Small intestine (tissue), 7 donors: ENCODE data around the gene PCSK6. TPM values are rescaled to one million over a fixed set of nuclear protein-coding genes. Genes with fewer than 3 reads are reported as not detected.

Source experiments
- DNase-seq, 2 donors: peaks; one replicate each; pipeline versions ENCODE4 v3.0.0 to v3.0.0-alpha.2; 2013
- FAIRE-seq: peaks from 2 replicates; lab custom pipeline; 2012; peaks lifted over from hg19 to GRCh38; lab: Jason Lieb, UNC
- H3K27ac ChIP-seq, 3 donors: one replicate each; pipeline ENCODE4 v1.5.1; 2013; ENCODE audit warnings: low read length in 2 of 3, mild to moderate bottlenecking in 2 of 3, control low read depth in 1 of 3, inconsistent platforms in 1 of 3, low read depth in 1 of 3, moderate library complexity in 1 of 3
- H3K27me3 ChIP-seq, 3 donors: one replicate each; pipeline ENCODE4 v1.6.1; 2013; ENCODE audit warnings: low read length in 3 of 3, inconsistent platforms in 1 of 3; ENCODE audit not compliant: control insufficient read depth in 3 of 3, insufficient read depth in 3 of 3
- H3K36me3 ChIP-seq, 3 donors: one replicate each; pipeline ENCODE4 v1.6.1; 2013; ENCODE audit warnings: low read length in 3 of 3, inconsistent platforms in 1 of 3, low read depth in 1 of 3, mild to moderate bottlenecking in 1 of 3, moderate library complexity in 1 of 3; ENCODE audit not compliant: control insufficient read depth in 3 of 3, insufficient read depth in 2 of 3
- H3K4me1 ChIP-seq, 3 donors: one replicate each; pipeline ENCODE4 v1.6.1; 2013; ENCODE audit warnings: low read length in 2 of 3, inconsistent platforms in 1 of 3, low read depth in 1 of 3, mild to moderate bottlenecking in 1 of 3, moderate library complexity in 1 of 3; ENCODE audit not compliant: control insufficient read depth in 3 of 3, insufficient read depth in 2 of 3
- H3K4me3 ChIP-seq, 3 donors: one replicate each; pipeline ENCODE4 v1.5.1; 2013; ENCODE audit warnings: low read length in 3 of 3, control low read depth in 1 of 3, inconsistent platforms in 1 of 3, low read depth in 1 of 3, mild to moderate bottlenecking in 1 of 3, moderate library complexity in 1 of 3
- H3K9me3 ChIP-seq, 2 donors: one replicate each; pipeline ENCODE4 v1.6.1; 2013; ENCODE audit warnings: low read depth in 1 of 2, low read length in 1 of 2; ENCODE audit not compliant: control insufficient read depth in 2 of 2, insufficient read depth in 1 of 2
- WGBS, 3 donors: extraction: QIAGEN DNeasy Blood & Tissue Kit; methylation state at CpG; one replicate each; pipeline ENCODE4 v1.1.7; 2013; 5-methylcytosine and 5-hydroxymethylcytosine counted together
- polyA plus RNA-seq, 4 donors: library from polyadenylated mRNA; stranded (reverse) in 3 of 4; unstranded in 1 of 4; fragments of 200-250 nt in 3 of 4; fragments of 120-200 nt in 1 of 4; gene quantifications; one replicate each; pipeline versions ENCODE4 v1.2.1 to v1.2.3, GENCODE V29; 2013
- donor health status: healthy with polysubstance abuse.
- donor health status: control.
- donor health status: control.
- donor health status: Bipolar disorder and iron deficiency.
- donor health status: healthy.

PCSK6 gene
- polyA plus RNA-seq, 4 donors = 0.67 to 26.2 (median 6.5) TPM

DNA sequence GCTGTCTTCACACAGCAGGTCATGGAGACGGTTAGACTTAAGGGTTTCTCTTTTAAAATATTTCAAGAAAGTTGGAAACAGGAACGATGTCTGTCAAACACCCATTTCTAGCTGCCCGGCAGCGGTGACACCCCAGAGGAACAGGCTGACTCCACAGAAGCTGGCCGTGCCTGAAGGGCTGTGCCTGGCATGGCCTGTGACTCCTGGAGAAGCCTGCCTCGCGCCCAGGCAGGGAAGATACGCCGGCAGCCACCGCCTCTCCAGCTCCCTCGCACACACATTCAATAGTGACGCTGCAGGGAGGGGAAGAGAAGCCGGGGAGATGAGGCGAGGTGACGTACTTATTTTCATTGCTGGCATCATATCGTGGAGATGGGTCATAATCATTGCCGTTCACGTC is 59.9 kb downstream of the PCSK6 start:
- no peaks in the 10 kb centered on the region for H3K27me3 ChIP-seq
- H3K4me1 ChIP-seq = no peaks in the 10 kb centered on the region
- no peak for FAIRE-seq
- 91 to 94% (median 92%) methylated on average over 18 of the region's 18 CpGs for WGBS, 3 donors
- DNase-seq = no peak
- no peaks in the 10 kb centered on the region for H3K9me3 ChIP-seq
- no peak overlapping the region for H3K4me3 ChIP-seq
- no peak overlapping the region for H3K27ac ChIP-seq
- H3K36me3 ChIP-seq = peaks cover 0 to 37% (median 0%) of the 10 kb centered on the region in 3 donors

DNA sequence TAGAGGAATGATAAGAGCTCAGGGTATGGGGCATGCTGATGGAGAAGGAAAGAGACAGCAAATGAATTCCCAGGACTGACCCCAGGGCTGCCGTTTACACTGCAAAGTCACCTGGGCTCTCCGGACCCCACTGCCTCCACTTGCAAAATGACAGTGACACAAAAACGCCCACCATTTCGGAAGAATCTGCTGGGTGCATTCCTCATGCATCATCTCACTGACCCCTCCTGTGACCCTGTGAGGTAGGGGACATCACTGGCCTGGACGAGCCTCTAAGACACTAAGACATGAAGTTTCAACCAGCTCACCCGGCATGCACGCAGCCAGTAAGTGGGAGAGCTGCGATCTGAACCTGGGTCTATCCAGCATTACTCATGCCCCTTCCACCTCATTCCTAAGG is 60.3 kb downstream of the PCSK6 start:
- no peak overlapping the region for H3K27ac ChIP-seq
- H3K4me1 ChIP-seq = no peaks in the 10 kb centered on the region
- no peak for FAIRE-seq
- DNase-seq = no peak
- WGBS, 3 donors = 83 to 91% (median 88%) methylated on average over 8 of the region's 8 CpGs
- peaks cover 0 to 34% (median 0%) of the 10 kb centered on the region in 3 donors for H3K36me3 ChIP-seq
- H3K9me3 ChIP-seq = no peaks in the 10 kb centered on the region
- no peak overlapping the region for H3K4me3 ChIP-seq
- no peaks in the 10 kb centered on the region for H3K27me3 ChIP-seq

DNA sequence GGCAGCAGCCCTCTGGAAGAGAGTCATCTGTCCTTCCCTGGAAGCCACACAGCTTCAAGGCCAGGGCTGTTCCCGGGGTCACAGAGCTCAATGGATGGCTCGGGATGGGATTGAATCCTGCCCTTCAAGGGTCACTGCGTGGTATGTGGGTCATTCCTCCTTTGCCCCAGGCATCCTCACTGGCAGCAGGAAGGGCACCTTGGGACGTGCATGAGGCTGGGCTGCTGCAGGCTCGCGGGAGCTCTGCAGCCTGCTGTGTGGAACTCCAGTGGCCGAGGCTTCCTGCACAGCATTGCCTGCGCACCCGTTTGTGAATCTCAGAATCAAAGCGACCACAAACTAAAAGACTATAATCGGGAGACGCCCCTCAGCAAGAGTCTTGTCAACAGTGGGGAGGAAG is 60.7 kb downstream of the PCSK6 start:
- H3K27me3 ChIP-seq = no peaks in the 10 kb centered on the region
- no peak overlapping the region for H3K27ac ChIP-seq
- peaks cover 0 to 34% (median 0%) of the 10 kb centered on the region in 3 donors for H3K36me3 ChIP-seq
- FAIRE-seq (no peak), DNase-seq (no peak)
- H3K4me3 ChIP-seq = no peak overlapping the region
- 79 to 89% (median 81%) methylated on average over 12 of the region's 12 CpGs for WGBS, 3 donors
- no peaks in the 10 kb centered on the region for H3K9me3 ChIP-seq
- H3K4me1 ChIP-seq = no peaks in the 10 kb centered on the region

DNA sequence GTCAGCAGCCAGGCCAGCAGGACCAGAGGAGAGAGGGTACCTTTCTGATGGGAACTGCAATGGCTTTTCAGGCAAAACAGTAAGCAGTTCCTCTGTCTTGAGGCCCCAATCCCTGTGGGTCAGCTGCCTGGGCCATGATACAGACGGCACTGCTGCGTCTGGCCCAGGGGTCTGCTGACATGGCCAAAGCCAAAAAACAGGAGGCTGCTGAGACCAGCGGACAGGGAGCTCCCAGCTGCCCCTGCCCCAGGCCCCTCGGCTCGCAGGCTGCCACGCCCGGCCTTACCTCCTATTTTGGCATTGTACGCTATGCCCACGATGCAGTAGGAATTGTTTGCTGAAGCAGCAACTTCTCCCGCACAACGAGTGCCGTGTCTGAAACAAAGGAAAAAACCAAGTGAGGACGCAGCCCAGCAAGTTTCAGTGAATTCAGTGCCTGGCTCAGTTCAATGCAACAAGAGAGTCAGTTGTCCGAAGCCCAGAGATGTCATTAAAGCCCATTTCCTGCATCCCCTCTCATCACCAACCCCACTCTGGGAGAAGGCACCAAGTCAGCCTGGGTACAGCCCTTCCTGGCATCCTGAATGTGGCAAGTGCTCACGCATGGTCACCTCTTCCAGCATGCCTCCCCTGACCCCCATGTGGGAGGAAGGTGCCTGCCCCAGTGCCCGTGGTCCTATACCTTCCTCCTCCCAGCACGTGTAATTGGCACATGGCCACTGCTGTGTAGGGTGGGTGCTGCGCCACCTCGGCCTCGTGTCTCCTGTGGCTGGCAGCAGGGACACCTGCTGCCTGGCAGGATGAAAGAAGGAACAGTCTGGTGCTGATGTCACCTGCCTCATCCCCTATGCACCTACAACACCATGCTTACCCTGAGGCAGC is 61.7 kb downstream of the PCSK6 start:
- Histone ChIP-seq H3K27me3 (no peaks in the 10 kb centered on the region), H3K4me1 (no peaks in the 10 kb centered on the region), H3K4me3 (no peak overlapping the region), H3K36me3 (peaks cover 0 to 34% (median 0%) of the 10 kb centered on the region in 3 donors), H3K9me3 (no peaks in the 10 kb centered on the region), H3K27ac (no peak overlapping the region)
- FAIRE-seq (no peak), DNase-seq (no peak)
- 78 to 87% (median 84%) methylated on average over 20 of the region's 20 CpGs for WGBS, 3 donors

DNA sequence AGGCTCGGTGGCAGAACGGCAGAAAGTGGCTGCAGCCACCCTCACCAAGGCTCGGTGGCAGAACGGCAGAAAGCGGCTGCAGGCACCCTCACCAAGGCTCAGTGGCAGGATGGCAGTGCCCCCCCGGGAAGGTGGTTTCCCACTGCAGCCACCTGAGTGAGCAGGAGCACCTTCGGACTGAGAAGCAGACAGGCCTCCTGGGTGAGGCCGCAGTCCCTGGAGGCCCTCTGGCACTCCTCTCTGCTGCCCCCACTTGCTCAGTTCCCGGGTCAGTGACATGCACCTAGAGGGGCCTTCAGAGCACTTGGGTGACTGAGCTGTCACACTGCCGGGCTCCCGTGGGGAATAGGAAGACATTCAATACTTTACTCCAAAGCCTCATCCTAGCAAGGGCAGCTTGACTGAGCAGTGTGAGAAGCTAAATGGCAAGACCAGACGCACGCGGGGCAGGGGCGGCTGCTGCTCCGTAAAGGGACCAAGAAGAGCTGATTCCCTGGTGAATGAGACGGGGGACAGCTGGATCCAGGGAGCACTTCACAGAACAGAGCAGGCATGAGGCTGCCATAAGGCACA is 62.7 kb downstream of the PCSK6 start:
- no peak for FAIRE-seq
- H3K36me3 ChIP-seq = peaks cover 0 to 34% (median 0%) of the 10 kb centered on the region in 3 donors
- WGBS, 3 donors = 81 to 88% (median 84%) methylated on average over 17 of the region's 17 CpGs

DNA sequence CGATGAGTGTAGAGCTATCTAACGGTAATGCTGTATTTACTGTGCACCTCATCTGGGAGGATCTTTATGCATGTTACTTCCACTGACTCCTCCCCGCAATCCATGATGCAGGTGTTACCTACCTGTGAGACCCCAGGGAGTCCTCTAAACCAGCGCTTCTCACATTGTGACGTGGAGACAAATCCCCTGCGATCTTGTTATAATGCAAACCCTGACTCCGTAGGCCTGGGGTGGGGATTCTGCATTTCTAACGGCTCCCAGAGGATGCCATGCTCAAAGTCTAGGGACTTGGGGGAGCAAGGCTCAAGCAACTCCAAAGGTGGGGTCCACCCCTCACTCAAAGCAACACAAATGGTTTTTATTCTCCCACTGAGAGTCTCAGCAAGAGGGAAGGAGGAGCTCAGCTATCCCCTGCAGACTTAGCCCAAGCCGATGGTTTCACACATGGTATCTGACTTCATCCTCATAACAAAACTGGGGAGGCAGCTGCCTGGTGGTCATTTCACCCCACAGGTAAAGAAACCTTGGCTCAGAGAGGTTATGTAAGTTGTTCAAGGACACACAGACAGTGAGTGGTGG is 63.6 kb downstream of the PCSK6 start:
- H3K4me1 ChIP-seq = no peaks in the 10 kb centered on the region
- H3K36me3 ChIP-seq = peaks cover 0 to 29% (median 0%) of the 10 kb centered on the region in 3 donors
- FAIRE-seq (no peak), DNase-seq (no peak)
- H3K9me3 ChIP-seq = peaks cover 0 to 2% of the 10 kb centered on the region in 2 donors
- no peaks in the 10 kb centered on the region for H3K27me3 ChIP-seq
- H3K4me3 ChIP-seq = no peak overlapping the region
- WGBS, 3 donors = 79 to 88% (median 87%) methylated on average over 9 of the region's 9 CpGs
- no peak overlapping the region for H3K27ac ChIP-seq

More for the DNA sequence above, 62.7 kb downstream of the PCSK6 start:
- Histone ChIP-seq H3K4me3 (no peak overlapping the region), H3K27me3 (no peaks in the 10 kb centered on the region), H3K9me3 (peaks cover 0 to 2% of the 10 kb centered on the region in 2 donors), H3K4me1 (no peaks in the 10 kb centered on the region), H3K27ac (no peak overlapping the region)
- no peak for DNase-seq

DNA sequence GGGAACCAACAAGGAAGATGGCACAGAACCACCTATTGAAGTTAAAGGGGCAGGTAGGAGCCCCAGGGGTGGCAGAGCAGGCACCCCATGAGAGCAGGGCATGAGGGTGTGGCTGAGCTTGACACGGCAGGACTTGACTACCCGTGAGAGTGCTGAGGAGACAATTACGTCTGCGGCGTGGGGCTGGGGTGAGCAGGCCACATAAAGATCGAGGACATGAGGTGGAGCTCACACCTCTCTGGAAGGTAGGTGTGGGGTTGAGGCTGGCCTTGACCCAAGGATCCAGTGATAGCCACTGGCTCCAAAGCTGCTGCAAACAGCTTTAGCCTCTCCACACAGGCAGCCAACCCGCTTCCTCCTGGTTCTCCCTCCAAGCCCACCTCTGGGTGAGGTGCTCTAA is 64.5 kb downstream of the PCSK6 start:
- 89% methylated on average over 7 of the region's 7 CpGs for WGBS, 3 donors
- peaks cover 0 to 27% (median 0%) of the 10 kb centered on the region in 3 donors for H3K36me3 ChIP-seq
- H3K27ac ChIP-seq = no peak overlapping the region
- DNase-seq (no peak), FAIRE-seq (no peak)
- H3K9me3 ChIP-seq = peaks cover 0 to 2% of the 10 kb centered on the region in 2 donors
- no peak overlapping the region for H3K4me3 ChIP-seq
- H3K4me1 ChIP-seq = no peaks in the 10 kb centered on the region
- H3K27me3 ChIP-seq = no peaks in the 10 kb centered on the region

DNA sequence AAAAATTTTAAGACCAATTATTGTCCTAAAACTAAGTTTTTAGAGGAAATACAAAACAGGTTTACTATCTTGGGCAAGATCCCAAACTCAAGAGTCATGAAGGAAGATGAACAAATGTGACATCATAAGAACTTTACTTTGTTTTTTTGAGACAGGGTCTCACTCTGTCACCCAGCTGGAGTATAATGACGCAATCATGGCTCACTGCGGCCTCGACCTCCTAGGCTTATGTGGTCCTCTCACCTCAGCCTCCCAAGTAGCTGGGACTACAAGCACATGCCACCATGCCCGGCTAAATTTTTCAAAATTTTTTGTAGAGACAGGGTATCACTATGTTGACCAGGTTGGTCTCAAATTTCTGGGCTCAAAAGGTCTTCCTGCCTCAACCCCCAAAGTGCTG is 69.3 kb downstream of the PCSK6 start:
- Histone ChIP-seq H3K27ac (no peak overlapping the region), H3K36me3 (peaks cover 0 to 4% (median 0%) of the 10 kb centered on the region in 3 donors), H3K4me1 (no peaks in the 10 kb centered on the region), H3K9me3 (peaks cover 0 to 6% of the 10 kb centered on the region in 2 donors), H3K4me3 (no peak overlapping the region), H3K27me3 (no peaks in the 10 kb centered on the region)
- DNase-seq = no peak
- FAIRE-seq = no peak
- 86 to 95% (median 90%) methylated on average over 4 of the region's 4 CpGs for WGBS, 3 donors
